K562 (cell line): ENCODE data around the gene TP53I13. TPM values are rescaled to one million over a fixed set of nuclear protein-coding genes. Genes with fewer than 3 reads are reported as not detected.

Source experiments
- BDP1 ChIP-seq: IDR thresholded peaks from 3 replicates; pipeline ENCODE4 v1.6.1; 2011; ENCODE audit not compliant: insufficient read length, insufficient read depth
- CREM ChIP-seq: IDR thresholded peaks from 2 replicates; pipeline ENCODE4 v1.6.1; 2014; ENCODE audit warnings: antibody characterized with exemption, low read depth
- CTCF ChIP-seq, 3 experiments: IDR thresholded peaks in 2 of 3; conservative IDR thresholded peaks in 1 of 3; 2 replicates each; pipeline ENCODE4 v1.5.1; 2011 to 2012; ENCODE audit warnings: low read length in 3 of 3, mild to moderate bottlenecking in 3 of 3, control low read depth in 2 of 3, improper control_type of control experiment in 1 of 3, inconsistent platforms in 1 of 3, low read depth in 1 of 3, mixed read lengths in 1 of 3, moderate library complexity in 1 of 3; ENCODE audit not compliant: insufficient read depth in 2 of 3
- HMG20B ChIP-seq: fragments of 250-450 bp; sonication (Bioruptor Pico); IDR thresholded peaks from 2 replicates; pipeline ENCODE4 v1.5.0; 2021; ENCODE audit warnings: mild to moderate bottlenecking
- ILF3 ChIP-seq: fragments of 450-650 bp; IDR thresholded peaks from 2 replicates; pipeline ENCODE4 v1.6.1; 2018; ENCODE audit warnings: antibody characterized with exemption, mild to moderate bottlenecking, moderate library complexity, borderline replicate concordance
- IRF2 ChIP-seq: sonication (generic); formaldehyde crosslinking; IDR thresholded peaks from 2 replicates; pipeline ENCODE4 v1.8.1; 2022; ENCODE audit warnings: mild to moderate bottlenecking, missing genetic modification reagents
- KDM1A ChIP-seq, 2 experiments: fragments of 450-650 bp; IDR thresholded peaks; 2 replicates each; pipeline ENCODE4 v1.6.1; 2016; ENCODE audit warnings: mild to moderate bottlenecking in 2 of 2
- KLF10 ChIP-seq: fragments of 250-450 bp; sonication (Bioruptor Pico); IDR thresholded peaks from 2 replicates; pipeline ENCODE4 v1.6.1; 2021; ENCODE audit warnings: matching md5 sums
- MBD2 ChIP-seq: sonication (generic); IDR thresholded peaks from 2 replicates; pipeline ENCODE4 v1.6.1; 2016; ENCODE audit warnings: low read depth, borderline replicate concordance
- MYC ChIP-seq, 2 experiments: fragments of 250-450 bp in 1 of 2; sonication (Bioruptor Pico) in 1 of 2; IDR thresholded peaks; 2 replicates each; pipeline versions ENCODE4 v1.5.1 to v1.6.1; 2012 to 2021; ENCODE audit warnings: low read depth in 2 of 2, borderline replicate concordance in 1 of 2, improper control_type of control experiment in 1 of 2, low read length in 1 of 2, mild to moderate bottlenecking in 1 of 2, moderate library complexity in 1 of 2
- SFPQ ChIP-seq: fragments of 200-400 bp; formaldehyde crosslinking; IDR thresholded peaks from 2 replicates; pipeline ENCODE4 v1.6.1; 2017; ENCODE audit warnings: mild to moderate bottlenecking, low read depth, low read length, moderate library complexity
- SIRT6 ChIP-seq: IDR thresholded peaks from one replicate; pipeline ENCODE4 v1.6.1; 2012; ENCODE audit warnings: low read depth, mild to moderate bottlenecking, control low read depth, inconsistent platforms, low read length, moderate library complexity
- SMARCA4 ChIP-seq: fragments of 450-650 bp; IDR thresholded peaks from 2 replicates; pipeline ENCODE4 v1.6.1; 2016
- ZBTB33 ChIP-seq: sonication (generic); formaldehyde crosslinking; IDR thresholded peaks from 2 replicates; pipeline ENCODE4 v1.8.1; 2023; ENCODE audit warnings: mild to moderate bottlenecking, missing genetic modification reagents
- ZFP1 ChIP-seq: fragments of 450-650 bp; formaldehyde crosslinking; IDR thresholded peaks from 2 replicates; pipeline ENCODE4 v1.4.0; 2020; ENCODE audit warnings: mild to moderate bottlenecking, mixed read lengths
- ZFPM2 ChIP-seq: fragments of 250-450 bp; sonication (Bioruptor Pico); IDR thresholded peaks from 2 replicates; pipeline ENCODE4 v1.5.1; 2022; ENCODE audit warnings: mild to moderate bottlenecking
- ZHX1 ChIP-seq: fragments of 150-350 bp; conservative IDR thresholded peaks from 2 replicates; pipeline ENCODE4 v1.6.1; 2014; ENCODE audit warnings: low read length
- polyA plus RNA-seq, 8 experiments: library from polyadenylated mRNA; depleted of rRNA in 4 of 8; stranded (reverse) in 5 of 8; unstranded in 3 of 8; fragments of >200 nt; fragmentation: Nextera tagmentation in 2 of 8; fragmentation: Illumina TruSeq in 1 of 8; extraction: Ambion mirVana in 2 of 8; extraction: Trizol in 1 of 8; gene quantifications; 2 replicates each; pipeline versions ENCODE4 v1.2.1 to v1.2.3, GENCODE V29; 2011 to 2014; ENCODE audit warnings: inconsistent platforms in 1 of 8, missing spikeins in 1 of 8
- total RNA-seq, 7 experiments: library from RNA; depleted of rRNA in 6 of 7; stranded (reverse); fragments of >200 nt in 6 of 7; fragmentation: Illumina TruSeq in 2 of 7; extraction: Trizol in 2 of 7; gene quantifications; 2 replicates each; pipeline versions ENCODE4 v1.2.1 to v1.2.3, GENCODE V29; 2011 to 2021; ENCODE audit warnings: low replicate concordance in 1 of 7
- TF ChIP-seq, protein P1 (sequence below): IDR thresholded peaks from 2 replicates; pipeline ENCODE4 v1.6.1; 2011; ENCODE audit warnings: borderline replicate concordance, low read depth, mild to moderate bottlenecking, moderate library complexity, low read length; ENCODE audit not compliant: insufficient read depth, poor library complexity, severe bottlenecking

Gene TP53I13
- total and polyA plus RNA-seq, 9 of the 15 experiments (the other 6 are each of a cell fraction or from before 2014, with no cell fraction given), result 0.08 to 28.3 (median 9.1) TPM

- TF ChIP-seq CTCF (IDR thresholded peaks at IDR 0.05 in 2 of 3, conservative IDR thresholded peaks at IDR 0.05 in 1 of 3; ENCODE audit: insufficient read depth in 2 of 3, low read depth in 1 of 3, low read length in 3 of 3) (peak; percentile 55 to 72 (median 62)), BDP1 (no peak), KLF10 (CRISPR knock-in tag) (no peak), CREM (0 out of 2 replicates have a peak, but pooled peaks have one; percentile 2), SFPQ (no peak), IRF2 (0 out of 2 replicates have a peak, but pooled peaks have one; percentile 32), SIRT6 (no peak), ZHX1 (no peak), MBD2 (no peak), KDM1A (IDR thresholded peaks at IDR 0.05) (peak in 1 of 2 experiments; percentile 51; a peak in 1 of 4 replicates), MYC (IDR thresholded peaks at IDR 0.05; ENCODE audit: low read depth, low read length) (0 out of 2 replicates have a peak, but pooled peaks have one; percentile 15), MYC (CRISPR knock-in tag; IDR thresholded peaks at IDR 0.05; ENCODE audit: borderline replicate concordance, low read depth) (no peak), ZFP1 (CRISPR knock-in tag) (no peak), ILF3 (no peak), ZFPM2 (no peak), SMARCA4 (no peak), HMG20B (CRISPR knock-in tag) (no peak), ZBTB33 (CRISPR knock-in tag) (peak; percentile 99)
- TF ChIP-seq, protein P1, sequence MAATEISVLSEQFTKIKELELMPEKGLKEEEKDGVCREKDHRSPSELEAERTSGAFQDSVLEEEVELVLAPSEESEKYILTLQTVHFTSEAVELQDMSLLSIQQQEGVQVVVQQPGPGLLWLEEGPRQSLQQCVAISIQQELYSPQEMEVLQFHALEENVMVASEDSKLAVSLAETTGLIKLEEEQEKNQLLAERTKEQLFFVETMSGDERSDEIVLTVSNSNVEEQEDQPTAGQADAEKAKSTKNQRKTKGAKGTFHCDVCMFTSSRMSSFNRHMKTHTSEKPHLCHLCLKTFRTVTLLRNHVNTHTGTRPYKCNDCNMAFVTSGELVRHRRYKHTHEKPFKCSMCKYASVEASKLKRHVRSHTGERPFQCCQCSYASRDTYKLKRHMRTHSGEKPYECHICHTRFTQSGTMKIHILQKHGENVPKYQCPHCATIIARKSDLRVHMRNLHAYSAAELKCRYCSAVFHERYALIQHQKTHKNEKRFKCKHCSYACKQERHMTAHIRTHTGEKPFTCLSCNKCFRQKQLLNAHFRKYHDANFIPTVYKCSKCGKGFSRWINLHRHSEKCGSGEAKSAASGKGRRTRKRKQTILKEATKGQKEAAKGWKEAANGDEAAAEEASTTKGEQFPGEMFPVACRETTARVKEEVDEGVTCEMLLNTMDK, result peak; percentile 73
Measured at GRCh38 chr17:29617125-29617480, 48.6 kb downstream of the TP53I13 start (continued).
